HEK293 (cell line): Measurements from ENCODE around the gene FBXO42.
A peak's percentile ranks its signal among the peaks of the same experiment; 100 is the strongest.

Source experiments
- CTCF ChIA-PET: fragments of 350-600 bp; formaldehyde crosslinking; extraction: SDS; loops from one replicate; lab custom pipeline; 2021; ENCODE audit warnings: antibody characterized with exemption; lab: Yijun Ruan, JAX
- POLR2A ChIA-PET: fragments of 300-600 bp; formaldehyde crosslinking; extraction: SDS; loops from one replicate; lab custom pipeline; 2020; ENCODE audit warnings: antibody characterized with exemption, inconsistent platforms; lab: Yijun Ruan, JAX
- H3K27ac ChIP-seq: fragments of 200-500 bp; sonication (Bioruptor generic); 2 replicates; pipeline ENCODE4 v1.5.1; 2014; ENCODE audit warnings: low read depth, low read length, control low read depth, inconsistent platforms; ENCODE audit errors: extremely low read depth
- H3K36me3 ChIP-seq, 2 experiments: fragments of 200-500 bp in 1 of 2; sonication (Bioruptor generic) in 1 of 2; 1 replicate in 1 of 2; 2 replicates in 1 of 2; pipeline ENCODE4 v1.5.1; 2014 to 2017; ENCODE audit warnings: inconsistent platforms in 2 of 2, low read length in 2 of 2; ENCODE audit not compliant: control insufficient read depth in 2 of 2, insufficient read depth in 1 of 2
- H3K4me1 ChIP-seq: fragments of 200-500 bp; sonication (Bioruptor generic); 2 replicates; pipeline ENCODE4 v1.5.1; 2014; ENCODE audit warnings: mild to moderate bottlenecking, low read length, inconsistent platforms; ENCODE audit not compliant: control insufficient read depth, insufficient read depth
- H3K4me3 ChIP-seq: 2 replicates; pipeline ENCODE4 v1.5.1; 2011; ENCODE audit warnings: low read depth, mild to moderate bottlenecking, control low read depth, low read length, moderate library complexity
- H3K9me3 ChIP-seq: fragments of 200-500 bp; sonication (Bioruptor generic); 2 replicates; pipeline ENCODE4 v1.5.1; 2014; ENCODE audit warnings: low read depth, low read length, inconsistent platforms; ENCODE audit not compliant: control insufficient read depth, insufficient read depth
- FEZF1 ChIP-seq: fragments of 450-650 bp; formaldehyde crosslinking; IDR thresholded peaks from 2 replicates; pipeline ENCODE4 v1.5.1; 2016; ENCODE audit warnings: missing biosample characterization, missing genetic modification characterization
- HIC1 ChIP-seq: fragments of 450-650 bp; formaldehyde crosslinking; IDR thresholded peaks from 2 replicates; pipeline ENCODE4 v1.5.1; 2016; ENCODE audit warnings: missing biosample characterization, missing genetic modification characterization
- INSM2 ChIP-seq: fragments of 450-650 bp; formaldehyde crosslinking; IDR thresholded peaks from 2 replicates; pipeline ENCODE4 v1.5.1; 2016; ENCODE audit warnings: missing biosample characterization, missing genetic modification characterization
- SCRT2 ChIP-seq: fragments of 450-650 bp; formaldehyde crosslinking; IDR thresholded peaks from 2 replicates; pipeline ENCODE4 v1.5.1; 2016; ENCODE audit warnings: missing biosample characterization, missing genetic modification characterization
- TCF7L2 ChIP-seq: IDR thresholded peaks from 2 replicates; pipeline ENCODE4 v1.6.1; 2011; ENCODE audit warnings: low read depth, mild to moderate bottlenecking, inconsistent platforms, low read length, moderate library complexity, borderline replicate concordance
- WT1 ChIP-seq: fragments of 450-650 bp; formaldehyde crosslinking; IDR thresholded peaks from 2 replicates; pipeline ENCODE4 v1.5.1; 2016; ENCODE audit warnings: missing biosample characterization, missing genetic modification characterization
- ZFHX2 ChIP-seq: fragments of 450-650 bp; formaldehyde crosslinking; conservative IDR thresholded peaks from 2 replicates; pipeline ENCODE4 v1.5.1; 2016; ENCODE audit warnings: missing biosample characterization, missing genetic modification characterization
- ZNF121 ChIP-seq: fragments of 450-650 bp; formaldehyde crosslinking; IDR thresholded peaks from 2 replicates; pipeline ENCODE4 v1.5.1; 2016; ENCODE audit warnings: missing biosample characterization, missing genetic modification characterization
- ZNF132 ChIP-seq: fragments of 450-650 bp; formaldehyde crosslinking; IDR thresholded peaks from 2 replicates; pipeline ENCODE4 v1.5.1; 2017; ENCODE audit warnings: missing biosample characterization, missing genetic modification characterization, borderline replicate concordance
- ZNF184 ChIP-seq: fragments of 450-650 bp; IDR thresholded peaks from 2 replicates; pipeline ENCODE4 v1.5.1; 2018; ENCODE audit warnings: missing biosample characterization, mild to moderate bottlenecking, missing genetic modification characterization
- ZNF223 ChIP-seq: fragments of 450-650 bp; formaldehyde crosslinking; IDR thresholded peaks from 2 replicates; pipeline ENCODE4 v1.5.1; 2016; ENCODE audit warnings: missing biosample characterization, missing genetic modification characterization
- ZNF248 ChIP-seq: fragments of 450-650 bp; formaldehyde crosslinking; IDR thresholded peaks from 2 replicates; pipeline ENCODE4 v1.5.1; 2017; ENCODE audit warnings: missing biosample characterization, missing genetic modification characterization
- ZNF335 ChIP-seq: fragments of 450-650 bp; formaldehyde crosslinking; conservative IDR thresholded peaks from 2 replicates; pipeline ENCODE4 v1.5.1; 2016; ENCODE audit warnings: missing biosample characterization, missing genetic modification characterization
- ZNF394 ChIP-seq: fragments of 450-650 bp; formaldehyde crosslinking; IDR thresholded peaks from 2 replicates; pipeline ENCODE4 v1.5.1; 2016; ENCODE audit warnings: missing biosample characterization, missing genetic modification characterization, mild to moderate bottlenecking, moderate library complexity, borderline replicate concordance
- ZNF529 ChIP-seq: fragments of 450-650 bp; formaldehyde crosslinking; IDR thresholded peaks from 2 replicates; pipeline ENCODE4 v1.5.1; 2017; ENCODE audit warnings: missing genetic modification characterization, missing biosample characterization; ENCODE audit not compliant: insufficient replicate concordance
- ZNF555 ChIP-seq: fragments of 450-650 bp; formaldehyde crosslinking; conservative IDR thresholded peaks from 2 replicates; pipeline ENCODE4 v1.5.1; 2017; ENCODE audit warnings: missing biosample characterization, mild to moderate bottlenecking, missing genetic modification characterization, inconsistent platforms
- ZNF600 ChIP-seq: fragments of 450-650 bp; formaldehyde crosslinking; IDR thresholded peaks from 2 replicates; pipeline ENCODE4 v1.5.1; 2016; ENCODE audit warnings: missing biosample characterization, missing genetic modification characterization
- ZNF623 ChIP-seq: fragments of 450-650 bp; formaldehyde crosslinking; IDR thresholded peaks from 2 replicates; pipeline ENCODE4 v1.5.1; 2016; ENCODE audit warnings: missing biosample characterization, missing genetic modification characterization
- ZNF629 ChIP-seq: fragments of 450-650 bp; formaldehyde crosslinking; IDR thresholded peaks from 2 replicates; pipeline ENCODE4 v1.5.1; 2017; ENCODE audit warnings: missing biosample characterization, missing genetic modification characterization
- ZNF768 ChIP-seq: fragments of 450-650 bp; formaldehyde crosslinking; IDR thresholded peaks from 2 replicates; pipeline ENCODE4 v1.5.1; 2018; ENCODE audit warnings: missing biosample characterization, mild to moderate bottlenecking, missing genetic modification characterization
- ZSCAN16 ChIP-seq: fragments of 450-650 bp; formaldehyde crosslinking; IDR thresholded peaks from 2 replicates; pipeline ENCODE4 v1.5.1; 2016; ENCODE audit warnings: missing biosample characterization, missing genetic modification characterization
- ZSCAN30 ChIP-seq: fragments of 450-650 bp; IDR thresholded peaks from 2 replicates; pipeline ENCODE4 v1.5.1; 2018; ENCODE audit warnings: missing biosample characterization, mild to moderate bottlenecking, missing genetic modification characterization, moderate library complexity

The FBXO42 gene

GRCh38 chr1:16380868-16381267, 28.6 kb upstream of the FBXO42 start:
- no peaks in the 10 kb centered on the region for H3K9me3 ChIP-seq
- POLR2A ChIA-PET = interaction anchor here (0.6 kb wide), 1 partner anchor 594 kb away, joined by 3 read pairs; no protein-coding TSS in a partner anchor
- H3K36me3 ChIP-seq = peaks cover 0 to 7% of the 10 kb centered on the region in 2 experiments; a peak in 2 of 3 replicates
- no peak overlapping the region for H3K27ac ChIP-seq
- TF ChIP-seq ZNF121 (tag by site-specific recombination) = peak; percentile 76
- no peak for TF ChIP-seq ZNF223 (tag by site-specific recombination)
- TF ChIP-seq, all 188 proteins: peak for 1
- CTCF ChIA-PET = interaction anchor here (0.7 kb wide), 1 partner anchor 168 kb away, joined by 3 read pairs; the partner anchor contains the start of gene ARHGEF19
- no peak overlapping the region for H3K4me3 ChIP-seq
- peaks cover 4% of the 10 kb centered on the region for H3K4me1 ChIP-seq

- ChIA-PET CTCF (interaction anchor here (0.8 kb wide), 1 partner anchor 62 kb away, joined by 6 read pairs; no protein-coding TSS in a partner anchor), POLR2A (interaction anchor here (0.5 kb wide), 1 partner anchor 10 kb away, joined by 4 read pairs; no protein-coding TSS in a partner anchor)
- no peak for TF ChIP-seq ZSCAN16 (tag by site-specific recombination)
- TF ChIP-seq ZNF529 (tag by site-specific recombination) = no peak
- no peak for TF ChIP-seq ZNF335 (tag by site-specific recombination)
- no peak for TF ChIP-seq ZNF555 (tag by site-specific recombination)
- no peak for TF ChIP-seq ZSCAN30 (tag by site-specific recombination)
- no peaks in the 10 kb centered on the region; a peak in 1 of 3 replicates for H3K36me3 ChIP-seq
- no peaks in the 10 kb centered on the region for H3K9me3 ChIP-seq
- peaks cover 8% of the 10 kb centered on the region for H3K4me1 ChIP-seq
- no peak overlapping the region for H3K27ac ChIP-seq
- no peak overlapping the region for H3K4me3 ChIP-seq
Observed at GRCh38 chr1:16378443-16378842, 26.2 kb upstream of the FBXO42 start.

- ChIA-PET POLR2A (no interaction called here), CTCF (no interaction called here)
- H3K9me3 ChIP-seq = no peaks in the 10 kb centered on the region
- H3K27ac ChIP-seq = no peak overlapping the region
- peaks cover 0 to 6% of the 10 kb centered on the region in 2 experiments; a peak in 2 of 3 replicates for H3K36me3 ChIP-seq
- TF ChIP-seq TCF7L2 = no peak
- TF ChIP-seq ZNF394 (tag by site-specific recombination) = no peak
- TF ChIP-seq SCRT2 (tag by site-specific recombination) = 0 out of 2 replicates have a peak, but pooled peaks have one; percentile 44
- peaks cover 11% of the 10 kb centered on the region for H3K4me1 ChIP-seq
- H3K4me3 ChIP-seq = no peak overlapping the region
Observed at GRCh38 chr1:16376971-16377370, 24.7 kb upstream of the FBXO42 start.

DNA sequence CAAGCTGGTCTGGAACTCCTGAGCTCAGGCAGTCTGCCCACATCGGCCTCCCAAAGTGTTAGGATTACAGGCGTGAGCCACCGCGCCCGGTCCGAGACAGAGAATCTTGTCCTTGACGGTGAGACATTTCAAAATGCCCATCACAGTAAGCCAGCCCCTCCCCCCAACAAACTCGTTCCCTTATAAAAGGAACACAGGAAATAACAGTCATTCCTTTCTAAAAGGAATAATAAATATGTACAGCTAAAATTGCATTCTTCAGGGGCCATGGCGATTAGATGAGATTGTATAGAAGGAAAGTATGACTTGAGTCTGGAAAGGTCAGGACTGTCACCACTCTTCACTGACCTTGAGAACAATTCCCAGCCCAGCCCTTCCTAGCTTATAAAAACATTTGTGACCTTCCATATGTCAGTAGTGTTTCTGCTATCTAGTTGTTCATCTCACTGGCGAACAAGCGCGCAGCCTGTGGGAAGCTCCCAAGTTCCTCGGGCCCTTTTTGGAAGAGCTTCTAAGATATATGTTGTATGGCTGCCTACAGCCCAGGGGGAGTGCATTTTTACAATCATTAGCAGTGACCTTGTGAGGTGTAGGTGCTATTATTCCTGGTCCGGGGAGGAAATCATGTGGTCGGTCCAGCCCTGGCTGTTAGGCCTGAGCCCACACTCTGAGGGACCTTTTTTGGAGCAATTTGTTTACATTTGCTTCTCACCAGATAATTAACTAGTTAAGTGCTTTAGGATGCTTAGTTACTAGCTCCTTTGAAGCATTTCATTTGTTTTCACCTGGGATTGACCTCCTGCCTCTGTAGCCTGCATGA, 23.5 kb upstream of the FBXO42 start:
- ChIA-PET POLR2A (interaction anchor here (1.0 to 1.4 kb wide), 3 partner anchors 11 to 169 kb away, joined by 3 read pairs; partner anchors contain the start of gene NECAP2), CTCF (interaction anchor here (1.0 kb wide), 1 partner anchor 10 kb away, joined by 3 read pairs; no protein-coding TSS in a partner anchor)
- H3K27ac ChIP-seq = no peak overlapping the region
- H3K36me3 ChIP-seq = peaks cover 0 to 6% of the 10 kb centered on the region in 2 experiments; a peak in 2 of 3 replicates
- no peak overlapping the region for H3K4me3 ChIP-seq
- no peaks in the 10 kb centered on the region for H3K9me3 ChIP-seq
- H3K4me1 ChIP-seq = peaks cover 11% of the 10 kb centered on the region
- peak; percentile 79 for TF ChIP-seq WT1 (tag by site-specific recombination)
- TF ChIP-seq ZNF629 (tag by site-specific recombination) = peak; percentile 19; the same call in 1 of the 2 replicates
- no peak for TF ChIP-seq ZNF248 (tag by site-specific recombination)
- no peak for TF ChIP-seq ZNF132
- TF ChIP-seq FEZF1 (tag by site-specific recombination) = peak; percentile 69
- TF ChIP-seq HIC1 (tag by site-specific recombination) = peak; percentile 51; the same call in 1 of the 2 replicates
- no peak for TF ChIP-seq ZNF623 (tag by site-specific recombination)
- TF ChIP-seq ZNF600 (tag by site-specific recombination) = peak; percentile 57; the same call in 1 of the 2 replicates
- peak; percentile 10; the same call in 1 of the 2 replicates for TF ChIP-seq ZFHX2 (tag by site-specific recombination)
- TF ChIP-seq ZNF768 (tag by site-specific recombination) = no peak
- TF ChIP-seq TCF7L2 = 0 out of 2 replicates have a peak, but pooled peaks have one; percentile 18
- TF ChIP-seq ZNF184 (tag by site-specific recombination) = no peak
- no peak for TF ChIP-seq INSM2 (tag by site-specific recombination)
